Measurements from ENCODE around the gene TAL1.

Gene TAL1

GRCh38 chr1:47229031-47229885 lies 2.8 kb downstream of the TAL1 start:
- no peak for DNase-seq

DNA sequence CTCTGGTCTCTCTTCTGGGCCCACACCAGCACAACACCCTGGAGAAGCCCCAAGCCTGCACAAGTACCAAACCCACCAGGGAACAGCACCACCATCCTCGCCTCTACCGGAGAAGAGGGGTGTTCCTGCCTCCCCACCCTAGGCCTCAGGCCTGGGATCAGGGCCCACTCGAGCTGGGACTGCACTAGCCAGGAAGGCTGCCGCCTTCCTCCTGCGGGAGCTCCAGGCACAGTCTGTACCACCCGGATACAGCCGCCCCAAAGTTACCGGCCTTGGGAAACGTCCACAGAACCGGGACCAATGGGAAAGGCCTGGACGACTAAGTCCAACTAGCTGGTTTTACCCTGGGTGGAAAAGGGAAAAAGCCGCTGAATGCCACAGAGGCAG lies 3.4 kb downstream of the TAL1 start:
- no peak for DNase-seq

GRCh38 chr1:47227341-47228232 lies 4.4 kb downstream of the TAL1 start:
- DNase-seq, result no peak

DNA sequence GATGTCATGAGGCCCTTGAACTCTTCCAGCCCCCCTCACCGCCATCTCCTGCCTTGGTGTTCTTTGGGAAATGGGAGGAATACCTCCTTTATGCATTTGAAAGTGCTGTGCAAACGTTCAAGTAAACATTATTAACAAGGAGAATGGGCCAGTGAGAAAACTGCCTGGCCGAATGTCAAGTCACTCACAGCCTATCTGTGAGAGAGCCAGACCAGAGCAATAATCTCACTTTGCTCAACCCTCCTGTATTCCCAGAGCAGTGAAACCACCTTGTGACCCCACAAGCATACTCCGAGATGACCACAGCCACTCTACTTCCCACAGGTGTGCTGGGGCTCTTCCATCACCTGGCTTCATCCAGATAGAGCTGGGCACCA lies 5.2 kb downstream of the TAL1 start:
- DNase-seq, result no peak

GRCh38 chr1:47226121-47226838 lies 5.7 kb downstream of the TAL1 start:
- no peak for DNase-seq

GRCh38 chr1:47225430-47226100 lies 6.5 kb downstream of the TAL1 start:
- no peak for DNase-seq

- DNase-seq, result no peak
These were observed 7.2 kb downstream of the TAL1 start for GRCh38 chr1:47224676-47225399.

DNA sequence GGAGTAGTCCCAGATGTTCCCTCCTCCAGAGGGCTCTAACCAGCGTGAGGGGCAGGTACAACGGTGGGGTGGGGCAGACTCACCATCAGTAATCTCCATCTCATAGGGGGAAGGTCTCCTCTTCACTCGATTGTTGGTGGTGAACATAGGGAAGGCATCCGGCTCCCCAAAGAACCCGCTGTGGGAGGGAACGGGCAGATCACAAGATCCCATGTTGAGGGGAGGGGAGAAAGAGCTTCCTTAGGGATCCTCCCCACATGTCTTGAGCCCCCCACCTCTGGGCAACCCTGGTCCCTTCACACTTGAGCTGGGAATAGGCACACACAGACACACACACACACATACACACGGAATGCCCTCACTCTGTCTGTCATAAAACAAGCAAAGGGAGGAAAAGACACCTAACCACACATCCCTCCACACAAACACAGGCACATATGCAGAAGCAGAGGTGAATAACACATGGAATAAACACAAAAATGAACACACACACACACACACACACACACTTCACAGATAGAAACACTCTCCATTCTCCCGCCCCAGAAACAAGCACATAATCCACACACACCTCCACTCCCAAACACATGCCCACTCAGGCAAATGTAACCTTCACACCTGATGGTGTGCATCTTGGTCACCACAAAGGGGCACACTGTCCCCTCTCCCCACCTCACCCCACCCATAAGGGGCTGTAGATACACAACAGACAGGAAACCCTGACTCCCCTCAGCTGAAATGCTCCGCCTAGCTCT lies 7.9 kb downstream of the TAL1 start:
- DNase-seq, result no peak

DNA sequence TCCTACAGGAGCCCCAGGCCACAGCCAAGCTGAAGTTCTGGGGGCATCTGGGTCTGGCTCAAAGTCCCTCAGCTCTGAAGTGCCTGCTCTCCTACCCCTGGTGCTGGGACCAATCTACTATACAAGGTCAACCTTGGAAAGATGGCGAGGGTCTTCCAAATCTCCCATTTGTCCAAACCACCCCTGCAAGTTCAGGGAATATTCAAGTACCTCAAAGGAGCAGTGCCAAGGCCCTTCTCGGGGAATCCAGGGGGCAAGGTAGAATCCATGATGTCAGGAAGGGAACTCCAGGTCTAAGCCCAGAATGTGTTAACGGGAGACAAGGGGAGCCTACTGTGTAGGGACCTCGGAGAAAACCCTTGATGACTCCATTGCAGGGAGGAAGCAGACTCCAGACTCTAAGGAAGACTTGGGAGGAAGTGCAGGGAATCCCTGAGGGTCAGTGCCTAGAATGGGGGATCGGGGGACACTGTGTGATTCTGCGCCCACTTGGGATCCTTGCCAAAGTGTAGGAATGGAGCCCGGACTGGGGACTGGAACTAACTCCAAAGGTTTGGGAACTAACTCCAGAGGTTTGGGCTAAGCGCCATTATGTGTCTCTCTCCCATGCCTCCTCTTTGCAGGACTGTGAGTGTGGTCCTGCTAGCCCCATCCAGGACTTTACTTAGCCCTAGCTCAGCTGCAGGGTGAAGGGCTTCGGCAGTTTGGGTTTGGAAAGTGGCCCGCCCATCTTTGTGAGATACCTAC lies 8.7 kb downstream of the TAL1 start:
- no peak for DNase-seq

- no peak for DNase-seq
These were observed 9.5 kb downstream of the TAL1 start for GRCh38 chr1:47222476-47222875.

- no peak for DNase-seq
These were observed 12.3 kb downstream of the TAL1 start for GRCh38 chr1:47219590-47220220.

DNA sequence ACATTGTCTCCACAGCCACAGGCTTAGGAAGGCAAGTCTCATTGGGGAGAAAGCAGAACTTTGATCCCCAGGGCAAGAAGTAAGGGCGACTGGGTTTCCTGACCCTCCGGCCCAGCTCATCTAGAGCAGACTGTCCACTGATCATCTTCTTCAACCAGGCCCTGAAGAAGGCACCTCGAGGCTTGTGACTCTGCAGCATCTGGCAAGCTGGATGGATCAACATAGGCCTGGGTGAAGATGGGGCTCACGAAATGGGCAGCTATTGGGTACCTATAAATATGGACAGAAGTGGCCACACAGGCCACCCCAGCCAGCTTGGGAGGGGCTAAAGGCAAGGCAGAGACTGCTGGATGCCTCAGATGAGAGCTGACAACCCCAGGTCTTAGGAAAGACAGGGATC lies 13.0 kb downstream of the TAL1 start:
- DNase-seq, result no peak

DNA sequence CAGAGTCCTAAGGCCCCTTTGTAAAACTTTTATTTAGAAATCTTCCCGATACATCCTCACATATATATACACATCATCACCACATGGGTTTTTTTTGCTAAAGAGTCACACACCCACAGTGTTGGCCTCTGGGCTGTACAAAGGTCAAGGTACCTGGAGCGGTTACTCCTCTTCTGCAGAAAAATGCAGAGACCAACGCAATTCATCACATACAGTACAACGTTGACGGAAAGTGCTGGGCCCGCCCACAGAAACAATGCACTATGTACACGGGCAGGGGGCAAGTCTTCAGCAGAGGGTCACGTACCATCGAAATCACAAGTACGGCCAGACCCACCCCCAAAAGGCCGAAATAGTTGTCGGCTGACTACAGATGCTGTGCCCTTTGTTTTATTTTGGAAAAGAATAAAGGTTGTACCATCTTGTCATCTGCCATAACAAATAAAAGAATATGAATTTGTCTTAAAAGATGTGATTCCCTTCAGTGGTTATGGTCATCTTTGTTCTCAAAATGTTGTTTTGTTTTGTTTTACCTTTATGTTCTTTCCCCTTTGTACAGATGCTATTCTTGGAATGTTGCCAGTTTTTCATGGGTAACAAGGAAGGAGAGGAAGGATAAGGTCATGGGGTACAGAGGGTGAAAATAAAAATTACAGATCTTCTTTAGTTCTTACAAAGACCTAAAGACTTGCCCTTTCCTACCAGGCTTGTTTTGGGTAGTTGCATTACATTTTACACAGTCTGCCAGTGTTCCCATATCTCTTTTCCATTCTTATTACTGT lies 15.6 kb downstream of the TAL1 start:
- no peak for DNase-seq

DNA sequence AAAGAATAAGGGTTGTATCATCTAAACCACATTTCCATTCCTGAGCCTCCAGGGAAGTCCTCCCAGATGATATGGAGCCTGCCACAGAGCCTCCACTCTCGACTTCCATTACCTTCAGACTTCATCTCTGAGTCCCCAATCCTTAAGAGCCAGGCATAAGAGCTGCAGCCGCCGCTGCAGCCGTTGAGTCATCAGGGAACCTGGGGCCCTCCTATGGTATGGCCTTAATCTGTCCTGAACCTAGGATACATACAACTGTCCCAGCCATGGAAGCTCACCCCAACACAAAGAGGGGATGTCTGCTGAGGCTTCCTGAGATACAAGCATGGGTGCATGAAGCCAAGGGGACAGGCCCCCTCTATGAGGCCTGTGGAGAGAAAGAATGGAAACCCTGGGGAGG lies 16.3 kb downstream of the TAL1 start:
- DNase-seq, result no peak

GRCh38 chr1:47214549-47214948 lies 17.5 kb downstream of the TAL1 start:
- no peak for DNase-seq

DNA sequence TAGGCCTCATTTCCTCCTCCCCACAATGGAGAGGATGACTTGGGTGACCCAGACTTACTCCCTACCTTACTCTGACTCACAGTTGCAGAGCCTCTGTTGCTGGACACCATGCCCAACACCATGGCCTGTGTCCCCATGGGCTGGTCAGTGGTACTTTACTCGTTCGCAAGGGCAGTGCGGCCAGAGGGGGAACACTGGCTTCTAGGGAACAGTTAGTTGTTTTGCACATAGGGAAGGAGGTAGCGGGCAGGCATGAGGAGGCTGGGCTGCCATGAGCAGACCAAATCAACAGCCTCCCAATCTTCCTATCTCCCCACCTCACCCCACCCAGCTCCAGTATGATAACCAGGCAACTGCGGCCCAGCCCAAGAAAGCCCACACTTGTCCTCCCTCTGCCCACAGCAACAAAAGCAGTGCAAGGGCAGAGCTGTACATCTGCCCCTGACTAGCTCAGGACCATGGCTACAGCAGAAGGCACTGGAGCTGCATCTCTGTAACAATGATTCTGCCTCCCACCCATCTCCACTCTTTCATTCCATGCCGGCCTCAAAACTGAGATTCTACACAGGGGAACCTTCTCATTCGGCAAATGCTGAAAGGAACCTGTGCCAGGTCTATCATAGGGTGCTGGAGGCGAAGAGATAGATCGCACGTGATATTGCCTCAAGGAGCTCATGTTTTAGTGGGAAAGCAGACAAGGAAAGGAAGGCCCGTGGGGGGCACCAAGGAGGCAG lies 18.6 kb downstream of the TAL1 start:
- DNase-seq, result no peak

GRCh38 chr1:47212636-47213229 lies 19.3 kb downstream of the TAL1 start:
- no peak for DNase-seq

- DNase-seq, result peak in 1 of 2 donors; percentile 24
These were observed 20.2 kb downstream of the TAL1 start for GRCh38 chr1:47211796-47212269.
